Activated CD4-positive, CD25-positive, alpha-beta regulatory T cell treated with anti-CD3 and anti-CD28 coated beads, Interleukin-2, amount 50 U/mL, for 72 hours (primary cell): ENCODE data around the gene SMAGP.
A peak's percentile ranks its signal among the peaks of the same experiment; 100 is the strongest.
"Not testable (repeated sequence)": the region's sequence is repeated elsewhere in the genome, so short reads cannot be mapped to it uniquely, and the experiment has no call there.

Experiments
- DNase-seq: peaks from one replicate; pipeline ENCODE4 v3.0.0; 2021

Gene SMAGP, protein sequence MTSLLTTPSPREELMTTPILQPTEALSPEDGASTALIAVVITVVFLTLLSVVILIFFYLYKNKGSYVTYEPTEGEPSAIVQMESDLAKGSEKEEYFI

DNA sequence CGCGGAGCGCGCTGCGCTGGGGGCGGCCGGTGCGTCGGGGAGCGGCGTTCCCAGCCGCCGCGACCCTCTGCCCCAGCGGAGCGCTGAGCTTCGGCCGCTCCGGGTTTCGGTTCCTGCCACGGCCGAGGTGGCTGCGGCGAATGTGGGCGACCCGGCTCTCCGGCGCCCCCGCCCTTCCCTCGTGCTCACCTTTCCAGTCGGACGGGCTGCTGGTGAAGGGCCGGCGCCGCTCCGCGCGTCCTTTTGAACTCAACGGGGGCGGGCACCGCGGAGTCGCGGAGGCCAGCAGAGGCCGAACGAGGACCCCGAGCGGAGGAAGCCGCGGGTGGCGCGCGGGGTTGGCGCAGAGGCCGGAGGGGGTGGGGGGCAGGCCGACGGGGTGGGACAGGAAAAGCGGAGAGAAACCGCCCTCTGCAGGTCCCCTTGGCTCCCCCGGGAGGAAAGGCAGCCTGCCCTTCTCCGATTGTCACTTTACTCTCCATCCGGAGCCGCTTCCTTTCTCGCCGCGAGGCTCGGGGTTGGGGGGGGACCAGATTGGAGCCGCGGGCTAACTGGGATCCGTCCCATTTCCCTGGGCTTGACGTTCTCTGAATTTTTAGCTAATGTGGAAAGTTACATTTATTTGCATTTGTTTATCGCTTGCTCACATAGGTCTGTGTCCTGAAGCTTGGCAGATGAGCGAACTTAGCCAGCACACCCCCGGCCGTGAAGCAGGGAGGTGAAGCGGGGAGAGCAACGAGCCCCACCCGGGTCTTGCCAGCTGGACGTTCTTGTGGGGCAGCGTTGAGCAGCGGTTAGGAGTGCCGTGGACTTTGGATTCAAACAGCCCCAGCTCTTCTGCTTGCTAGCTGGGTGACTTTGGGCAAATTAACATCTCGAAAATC is at the start of gene SMAGP:
TSS of gene SMAGP (minus strand) at position 349 of the 884 bp plus-strand sequence. CDS start 1,137 bp downstream, outside the sequence.
- DNase-seq: peak; percentile 58

DNA sequence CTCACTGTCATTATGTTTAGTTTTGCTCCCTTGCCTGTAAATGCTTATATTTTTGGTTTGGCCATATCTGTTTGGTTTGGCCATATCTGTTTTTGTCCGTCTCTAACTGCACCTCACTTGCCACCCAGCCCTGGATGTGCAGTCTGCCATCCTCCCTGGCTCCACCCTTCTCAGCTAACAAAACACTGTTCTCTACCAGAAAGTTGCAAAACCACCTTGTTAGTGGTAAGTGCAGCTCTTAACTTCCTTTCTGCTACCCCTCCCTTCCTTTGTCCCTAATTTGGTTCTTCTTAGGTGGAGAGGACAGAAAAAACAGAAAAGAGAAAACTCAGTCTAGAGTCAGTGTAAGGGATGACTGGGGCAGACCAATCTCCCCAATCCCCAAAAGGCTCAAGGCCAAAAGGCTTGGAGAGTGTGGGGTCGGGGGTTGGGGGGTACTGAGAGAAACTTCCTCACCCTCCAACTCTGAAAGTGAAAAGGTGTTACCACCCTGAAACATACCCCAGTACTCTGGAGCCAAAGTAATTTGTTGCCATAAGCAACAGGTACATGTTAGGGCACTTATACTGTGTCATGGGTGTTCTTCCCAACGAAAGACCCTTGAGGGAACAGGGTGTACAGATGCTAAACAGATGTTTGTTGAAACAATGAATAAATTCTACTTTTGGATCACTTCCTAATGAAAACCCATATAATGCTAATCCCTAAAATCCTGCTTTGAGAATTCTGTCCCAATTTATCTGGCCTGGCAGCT is 48.8 kb upstream of the SMAGP start:
- no peak for DNase-seq

DNA sequence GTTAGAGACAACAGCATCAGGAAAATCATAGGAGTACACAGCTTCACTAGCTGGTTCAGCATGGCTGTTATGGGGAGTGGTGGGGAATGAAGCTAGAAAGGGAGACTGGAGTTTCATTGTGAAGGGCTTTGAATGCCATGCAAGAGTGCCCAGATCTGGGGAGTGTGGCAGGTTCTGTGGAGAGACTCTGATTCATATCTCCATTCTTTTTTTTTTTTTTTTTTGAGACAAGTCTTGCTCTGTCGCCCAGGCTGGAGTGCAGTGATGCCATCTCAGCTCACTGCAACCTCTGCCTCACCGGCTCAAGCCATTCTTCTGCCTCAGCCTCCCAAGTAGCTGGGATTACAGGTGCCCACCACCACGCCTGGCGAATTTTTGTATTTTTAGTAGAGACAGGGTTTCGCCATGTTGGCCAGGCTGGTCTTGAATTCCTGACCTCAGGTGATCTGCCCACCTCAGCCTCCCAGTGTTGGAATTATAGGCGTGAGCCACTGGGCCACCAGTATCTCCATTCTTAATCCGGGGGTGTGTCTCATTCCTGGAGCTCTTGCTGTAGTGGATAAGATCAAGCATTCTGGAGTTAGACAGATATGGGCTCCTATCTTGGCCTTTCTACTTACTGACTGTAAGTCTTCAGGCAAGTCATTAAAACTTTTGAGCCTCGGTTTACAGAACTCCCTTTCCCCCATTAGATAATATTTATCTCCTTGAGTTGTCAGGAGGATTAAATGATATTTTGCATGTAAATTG is 48.0 kb upstream of the SMAGP start:
- not testable (repeated sequence) for DNase-seq

DNA sequence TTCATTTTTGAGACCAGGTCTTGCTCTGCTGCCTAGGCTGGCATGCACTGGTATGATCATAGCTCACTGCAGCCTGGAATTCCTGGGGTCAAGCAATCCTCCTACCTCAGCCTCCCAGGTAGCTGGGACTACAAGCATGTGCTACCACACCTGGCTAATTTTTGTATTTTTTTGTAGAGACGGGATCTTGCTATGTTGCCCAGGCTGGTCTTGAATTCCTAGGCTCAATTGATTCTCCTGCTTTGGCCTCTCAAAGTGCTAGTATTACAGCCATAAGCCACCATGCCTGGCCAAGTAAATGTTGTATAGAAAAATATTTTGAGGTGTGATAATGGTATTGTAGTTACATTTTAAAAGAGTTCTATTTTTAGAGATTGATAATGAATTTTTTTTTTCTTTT is 41.2 kb upstream of the SMAGP start:
- no peak for DNase-seq

DNA sequence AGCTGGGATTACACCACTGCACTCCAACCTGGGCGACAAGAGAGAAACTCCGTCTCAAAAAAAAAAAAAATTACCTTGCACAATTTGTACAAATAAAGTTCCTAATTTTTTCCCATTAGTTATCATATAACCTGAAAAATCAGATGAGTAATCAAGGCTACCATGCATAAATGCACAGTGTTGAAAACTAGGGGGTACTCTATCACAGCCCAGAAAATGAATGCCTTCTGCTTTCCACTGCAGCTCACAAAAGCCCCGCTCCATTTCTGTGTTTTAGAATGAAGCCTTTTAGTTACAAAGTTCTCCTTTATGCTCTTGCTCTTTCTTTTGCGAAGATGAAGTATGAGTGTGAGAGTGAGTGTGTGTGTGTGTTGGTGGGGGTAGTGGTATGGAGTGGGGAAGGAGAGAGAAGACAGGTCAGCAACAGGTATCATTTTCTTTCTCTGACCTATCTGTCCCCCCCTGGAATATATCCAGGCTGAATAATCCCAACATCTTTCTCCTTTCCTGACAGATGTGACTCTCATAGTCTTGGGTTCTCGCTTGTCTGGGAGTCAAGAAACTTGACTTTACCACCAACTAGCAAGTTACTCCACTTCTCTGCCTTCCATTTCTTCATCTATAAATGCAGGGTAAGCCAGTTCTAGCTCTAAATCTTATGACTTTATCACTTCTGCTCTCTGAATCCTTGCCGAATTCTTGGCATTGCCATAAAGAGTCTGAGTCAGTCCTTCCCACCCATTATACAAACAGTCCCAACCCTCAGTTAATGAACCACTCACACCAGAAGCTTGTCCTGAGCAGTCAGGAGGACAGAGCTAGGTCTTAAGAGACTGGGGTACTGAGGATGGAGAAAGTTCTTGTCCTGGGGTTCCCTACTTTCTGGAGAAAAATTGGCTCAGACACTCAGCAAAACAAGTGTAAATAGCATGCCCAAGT is 37.7 kb upstream of the SMAGP start:
- DNase-seq: no peak

DNA sequence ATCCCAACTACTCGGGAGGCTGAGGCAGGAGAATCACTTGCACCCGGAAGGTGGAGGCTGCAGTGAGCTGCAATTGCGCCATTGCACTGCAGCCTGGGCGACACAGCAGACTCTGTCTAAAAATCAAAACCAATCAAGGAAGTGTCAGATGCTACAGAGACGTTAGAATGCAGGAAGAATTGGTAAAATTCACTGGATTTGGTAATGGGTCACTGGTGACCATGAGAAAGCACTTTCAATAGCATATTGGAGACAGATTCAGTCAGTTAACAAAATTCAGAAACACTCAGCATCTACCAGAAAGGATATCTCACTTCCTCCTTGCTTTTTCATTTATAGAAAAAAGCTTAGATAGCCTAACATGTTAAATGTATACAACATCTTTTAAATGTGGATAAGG is 36.3 kb upstream of the SMAGP start:
- no peak for DNase-seq

DNA sequence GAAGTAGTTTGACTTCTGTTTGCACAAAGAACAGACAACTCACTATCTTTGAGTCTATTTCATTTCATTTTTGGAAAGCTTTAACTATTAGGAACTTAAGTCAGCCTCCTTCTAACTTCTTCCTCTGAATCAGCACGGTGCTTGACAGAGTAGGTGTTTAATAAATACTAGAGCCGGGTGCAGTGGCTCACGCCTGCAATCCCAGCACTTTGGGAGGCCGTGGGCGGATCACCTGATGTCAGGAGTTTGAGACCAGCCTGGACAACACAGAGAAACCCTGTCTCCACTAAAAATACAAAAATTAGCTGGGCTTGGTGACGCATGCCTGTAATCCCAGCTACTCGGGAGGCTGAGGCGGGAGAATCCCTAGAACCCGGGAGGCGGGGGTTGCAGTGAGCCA is 30.6 kb upstream of the SMAGP start:
- DNase-seq: not testable (repeated sequence)

DNA sequence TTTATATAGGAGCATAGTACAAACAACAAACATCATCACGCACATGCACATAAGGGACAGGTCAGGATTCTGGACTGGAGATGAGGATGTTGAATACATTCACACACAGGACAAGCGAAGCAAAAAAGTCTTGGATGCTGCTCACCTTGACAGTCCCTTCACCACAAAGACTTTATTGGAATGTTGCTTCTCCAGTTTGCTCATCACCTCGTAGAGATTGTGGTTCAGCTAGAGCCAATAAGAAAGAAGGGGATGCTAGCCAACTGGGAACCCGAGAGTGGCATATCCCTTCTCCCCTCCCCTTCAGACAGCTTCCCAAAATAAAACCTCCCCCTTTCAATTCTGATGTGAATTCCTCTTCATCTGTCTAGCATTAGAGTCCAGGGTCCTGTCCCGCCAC is 25.4 kb upstream of the SMAGP start:
- DNase-seq: no peak

DNA sequence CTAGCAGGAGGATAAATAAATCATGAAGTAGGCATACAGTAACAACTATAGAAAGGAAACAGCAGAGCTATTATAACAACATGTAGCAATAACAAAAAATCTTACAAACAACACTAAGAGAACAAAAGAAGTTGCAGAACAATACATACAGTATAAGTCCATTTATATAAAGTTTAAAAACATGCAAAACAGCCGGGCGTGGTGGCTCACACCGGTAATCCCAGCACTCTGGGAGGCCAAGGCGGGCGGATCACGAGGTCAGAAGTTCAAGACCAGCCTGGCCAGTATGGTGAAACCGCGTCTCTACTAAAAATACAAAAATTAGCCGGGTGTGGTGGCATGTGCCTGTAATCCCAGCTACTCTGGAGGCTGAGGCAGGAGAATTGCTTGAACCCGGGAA is 23.9 kb upstream of the SMAGP start:
- DNase-seq: not testable (repeated sequence)

DNA sequence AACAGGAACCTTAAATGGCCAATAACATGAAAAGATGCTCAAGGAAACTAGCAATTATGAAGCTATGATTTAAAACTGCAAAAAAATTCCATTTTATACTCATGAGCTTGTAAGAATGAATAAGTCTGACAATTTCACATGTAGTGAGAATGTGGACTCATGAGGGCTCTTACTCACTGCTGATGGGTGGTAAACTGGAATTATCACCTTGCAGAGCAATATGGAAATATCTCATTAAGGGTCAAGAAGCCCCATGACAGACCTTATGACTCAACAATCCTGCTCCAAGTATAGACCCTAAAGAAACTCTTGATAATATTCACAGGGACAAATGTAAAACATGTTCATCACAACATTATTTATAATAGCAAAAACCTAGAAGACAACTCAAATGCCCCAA is 23.5 kb upstream of the SMAGP start:
- no peak for DNase-seq

DNA sequence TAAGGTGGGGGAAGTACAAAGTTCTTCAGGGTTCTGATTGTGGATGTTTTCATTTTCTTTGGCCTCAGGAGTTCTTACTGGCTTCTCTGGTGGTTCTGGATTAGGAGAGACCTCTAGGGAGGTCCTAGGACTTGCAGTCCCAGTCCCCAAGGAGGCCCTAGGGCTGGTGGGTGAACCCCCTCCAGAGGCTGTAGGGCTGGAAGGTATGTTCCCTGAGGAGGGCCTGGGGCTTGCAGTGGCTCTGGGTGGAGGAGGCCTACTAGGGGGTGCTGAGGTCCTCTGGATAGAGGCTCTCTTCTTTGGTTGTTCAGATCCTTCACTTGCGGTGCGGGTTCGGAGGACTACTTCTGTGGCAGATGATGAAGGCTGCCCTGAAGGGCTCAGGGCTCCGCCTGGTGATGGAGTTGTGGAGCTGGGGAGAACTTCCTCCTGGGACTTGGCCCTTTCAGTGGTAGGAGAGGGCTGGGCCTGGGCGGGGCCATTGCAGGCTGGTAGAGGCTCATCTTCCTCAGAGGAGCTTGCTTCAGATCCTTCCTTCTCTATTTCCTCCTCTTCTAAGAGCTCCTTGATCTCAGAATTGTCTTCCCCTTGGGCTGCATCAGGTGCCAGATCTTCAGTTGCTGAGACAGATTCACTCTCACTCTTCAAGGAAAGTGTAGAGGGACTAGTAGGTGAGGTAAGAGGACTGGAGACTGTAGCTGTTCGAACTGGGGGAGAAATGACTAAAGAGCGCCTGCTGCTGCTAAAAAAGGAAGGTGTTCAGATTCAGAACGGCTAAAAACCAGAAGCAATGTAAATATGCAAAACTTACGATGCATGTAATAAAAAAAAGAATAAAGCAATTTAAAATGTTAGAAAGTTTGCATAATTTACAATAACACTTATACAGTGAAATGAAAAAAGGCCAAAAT is 21.6 kb upstream of the SMAGP start:
- DNase-seq: not testable (repeated sequence)

DNA sequence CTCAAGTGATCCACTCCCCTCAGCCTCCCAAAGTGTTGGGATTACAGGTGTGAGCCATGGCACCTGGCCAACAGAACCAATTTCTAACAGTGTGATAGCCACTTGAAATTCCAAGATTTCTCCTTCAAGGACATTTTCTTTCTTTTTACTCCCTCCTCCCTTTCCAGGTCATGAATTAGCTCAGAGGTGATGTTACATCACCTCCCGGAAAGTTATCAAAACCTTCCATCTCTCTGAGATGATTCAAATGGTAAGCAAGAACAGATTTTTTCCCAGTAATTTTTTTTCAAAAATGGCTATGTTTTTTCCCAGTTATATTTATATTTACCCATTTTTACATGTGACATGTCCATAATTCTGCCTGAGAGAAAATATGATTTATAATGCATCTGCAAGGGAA is 15.6 kb upstream of the SMAGP start:
- DNase-seq: no peak

DNA sequence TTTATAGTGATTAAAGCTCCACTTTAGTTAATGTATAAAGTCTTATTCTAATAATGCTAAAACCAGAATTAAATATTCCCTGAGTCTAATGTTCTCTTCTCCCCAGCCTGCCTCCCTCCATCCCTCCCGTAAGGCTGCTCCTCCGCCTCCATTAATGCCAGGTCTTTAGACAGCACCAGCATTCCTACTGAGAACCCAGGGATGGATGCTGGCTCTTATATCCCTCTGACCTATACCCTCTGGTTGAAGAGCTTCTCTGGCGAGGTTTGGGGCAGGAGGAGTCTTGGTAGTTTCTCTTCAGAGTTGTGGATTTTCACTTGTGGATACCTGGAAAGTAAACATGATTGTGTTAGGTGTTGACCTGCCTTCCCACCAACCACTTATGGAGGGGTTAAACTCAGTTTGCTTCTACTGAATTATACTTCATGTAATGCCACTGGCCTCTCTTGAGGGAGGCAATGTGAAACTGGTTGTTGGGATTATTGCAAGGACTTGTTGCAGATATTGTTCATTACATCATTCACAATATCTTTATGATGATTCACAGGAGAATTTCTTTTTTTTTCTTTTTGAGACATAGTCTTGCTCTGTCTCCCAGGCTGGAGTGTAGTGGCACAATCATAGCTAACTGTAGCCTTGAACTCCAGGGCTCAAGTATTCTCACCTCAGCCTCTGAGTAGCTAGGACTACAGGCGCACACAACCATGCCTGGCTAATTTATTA is 11.1 kb upstream of the SMAGP start:
- DNase-seq: no peak

DNA sequence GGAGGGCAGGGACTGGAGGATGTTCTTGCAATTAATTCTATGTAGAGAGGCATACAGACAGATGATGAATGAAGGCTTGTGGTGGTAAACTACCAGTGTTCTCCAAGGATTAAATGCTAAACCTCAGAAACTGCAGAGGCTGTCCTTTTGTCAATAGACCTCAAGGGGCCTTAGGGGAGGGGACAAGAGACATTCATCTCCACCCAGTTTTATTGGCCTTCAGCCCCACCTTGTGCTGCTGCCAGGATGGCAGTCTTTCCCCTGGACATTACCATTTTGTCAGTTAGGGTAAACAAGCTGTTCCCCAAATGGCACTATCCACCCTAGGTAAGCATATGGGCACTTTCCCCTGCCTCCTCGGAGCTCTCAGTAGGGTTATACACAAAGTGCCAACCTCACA is 4.9 kb upstream of the SMAGP start:
- DNase-seq: no peak

DNA sequence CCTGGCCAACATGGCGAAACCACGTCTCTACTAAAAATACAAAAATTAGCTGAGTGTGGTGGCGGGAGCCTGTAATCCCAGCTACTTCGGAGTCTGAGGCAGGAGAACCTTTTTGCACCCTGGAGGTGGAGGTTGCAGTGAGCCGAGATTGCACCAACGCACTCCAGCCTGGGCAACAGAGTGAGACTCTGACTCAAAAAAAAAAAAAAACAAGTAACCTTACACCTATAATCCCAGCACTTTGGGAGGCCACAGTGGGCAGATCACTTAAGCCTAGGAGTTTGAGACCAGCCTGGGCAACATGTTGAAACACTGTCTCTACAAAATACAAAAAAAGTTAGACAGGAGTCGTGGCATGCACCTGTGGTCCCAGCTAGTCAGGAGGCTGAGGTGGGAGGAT is 2.6 kb upstream of the SMAGP start:
- DNase-seq: not testable (repeated sequence)

DNA sequence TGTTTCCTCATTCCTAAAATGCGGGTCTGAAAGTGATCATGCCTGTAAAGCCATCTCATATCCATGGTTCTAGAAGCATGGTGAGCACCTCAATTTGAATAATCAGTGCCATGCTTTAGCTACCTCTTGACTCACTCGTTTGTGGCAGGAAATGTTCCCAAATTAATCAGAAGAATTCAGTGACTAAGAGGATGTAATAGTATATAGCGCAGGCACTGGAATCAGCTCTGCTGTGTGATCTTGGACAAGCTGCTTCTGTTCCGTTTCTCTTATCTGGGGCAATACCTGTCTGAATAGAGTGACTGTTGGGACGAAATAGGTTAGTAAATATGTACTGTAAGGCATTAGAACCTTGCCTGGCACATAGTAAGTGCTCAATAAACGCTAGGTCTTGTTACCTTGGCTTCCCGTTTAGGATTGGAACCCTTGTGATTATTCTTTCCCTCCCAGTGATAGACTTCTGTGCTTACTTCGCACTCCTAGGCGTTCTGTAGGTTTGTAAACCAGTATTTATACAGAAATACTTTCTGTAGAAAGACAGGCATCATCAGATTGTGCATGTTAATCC is 820 bp upstream of the SMAGP start:
- DNase-seq: no peak

DNA sequence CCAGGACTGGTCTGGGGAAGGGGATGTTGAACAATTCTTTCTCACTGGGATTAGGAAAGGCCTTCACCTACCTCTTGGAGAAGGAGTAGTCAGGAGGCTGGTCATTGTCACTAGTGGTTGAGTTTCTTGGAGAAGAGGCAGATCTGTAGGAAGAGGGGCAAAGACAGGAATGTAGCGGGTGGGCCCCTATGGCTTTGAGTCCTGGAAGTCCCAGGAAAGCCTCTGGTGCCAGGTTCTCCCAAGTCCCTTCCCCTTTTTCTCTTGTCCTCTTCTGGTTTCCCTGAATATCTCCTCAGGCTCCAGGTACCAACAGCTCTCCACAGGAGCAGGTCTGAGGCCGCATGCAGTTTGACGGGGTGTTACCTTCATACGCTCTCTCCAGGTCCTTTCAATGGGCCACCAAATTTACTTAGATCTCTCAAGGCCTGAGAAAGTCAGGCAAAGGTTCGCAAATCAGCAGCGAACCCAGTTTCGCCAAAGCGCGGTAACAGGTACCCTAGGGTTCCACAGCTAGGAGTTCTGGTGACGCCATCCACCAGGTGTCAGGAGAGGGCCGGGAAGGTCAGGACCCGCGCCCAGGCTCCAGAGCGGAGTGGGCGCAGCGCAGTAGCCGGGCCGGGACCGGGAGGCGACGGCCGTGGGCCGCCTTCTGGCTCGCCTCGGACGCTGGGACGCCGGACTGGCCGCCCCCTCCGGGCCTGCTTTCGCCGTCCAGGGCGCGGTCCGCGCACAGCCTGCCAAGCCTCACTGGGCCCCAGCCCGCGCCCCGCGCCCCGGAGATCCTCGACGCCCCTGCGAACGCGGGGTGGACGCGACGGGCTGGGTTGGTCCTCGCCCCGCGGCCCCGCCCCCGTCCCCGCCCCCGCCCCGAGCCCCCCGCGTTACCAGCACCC is 795 bp downstream of the SMAGP start:
- peak; percentile 39 for DNase-seq

DNA sequence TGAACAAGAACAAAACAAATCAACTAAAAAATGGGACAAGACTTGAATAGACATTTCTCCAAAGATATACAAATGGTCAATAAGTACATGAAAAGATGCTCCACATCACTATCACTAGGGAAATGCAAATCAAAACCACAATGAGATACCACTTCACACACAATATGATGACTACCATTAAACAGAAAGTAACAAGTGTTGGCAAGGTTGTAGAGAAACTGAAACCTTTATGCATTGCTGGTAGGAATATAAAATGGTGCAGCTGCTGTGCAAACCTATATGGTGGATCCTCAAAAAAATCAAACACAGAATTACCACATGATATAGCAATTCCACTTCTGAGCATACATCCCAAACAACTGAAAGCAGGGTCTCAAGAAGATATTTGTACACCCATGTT is 5.2 kb downstream of the SMAGP start:
- DNase-seq: no peak

DNA sequence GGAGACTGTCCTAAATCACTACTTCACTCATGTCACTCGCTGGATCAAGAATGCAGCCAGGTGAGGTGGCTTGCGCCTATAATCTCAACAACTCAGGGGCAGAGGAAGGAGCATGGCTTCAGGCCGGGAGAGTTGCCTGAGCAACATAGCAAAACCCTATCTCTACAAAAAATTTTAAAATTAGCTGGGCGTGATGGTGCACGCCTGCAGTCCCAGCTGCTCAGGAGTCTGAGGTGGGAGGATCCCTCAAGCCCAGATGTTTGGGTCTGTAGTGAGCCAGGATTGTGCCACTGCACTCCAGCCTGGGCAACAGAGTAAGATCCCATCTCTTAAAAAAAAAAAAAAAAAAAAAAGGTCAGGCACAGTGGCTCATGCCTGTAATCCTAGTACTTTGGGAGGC is 5.9 kb downstream of the SMAGP start:
- DNase-seq: no peak
